ENCODE results near the gene IL22.

IL22 gene

DNA sequence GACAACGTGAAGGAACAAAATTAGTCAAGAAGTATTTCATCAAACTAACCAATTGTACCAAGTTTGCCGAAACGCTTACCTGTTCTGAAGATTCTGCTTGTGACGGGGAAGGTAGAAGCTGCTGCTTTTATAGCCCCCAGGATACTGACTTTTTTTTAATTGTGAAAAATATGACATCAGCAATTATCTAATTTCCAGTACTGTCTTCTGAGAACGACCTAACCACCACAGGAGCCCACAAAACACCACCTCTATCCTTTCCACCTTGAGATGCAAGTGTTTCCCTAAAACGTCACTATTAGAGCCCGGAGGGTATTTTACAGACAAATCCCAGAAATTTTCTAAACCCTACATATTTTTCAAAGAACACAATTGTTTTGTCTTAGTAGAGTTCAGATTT lies at the start of gene IL22:
TSS of gene IL22 (minus strand) at position 101 of the 400 bp plus-strand sequence. CDS start 156 bp downstream, outside the sequence.
- no peak for DNase-seq

DNA sequence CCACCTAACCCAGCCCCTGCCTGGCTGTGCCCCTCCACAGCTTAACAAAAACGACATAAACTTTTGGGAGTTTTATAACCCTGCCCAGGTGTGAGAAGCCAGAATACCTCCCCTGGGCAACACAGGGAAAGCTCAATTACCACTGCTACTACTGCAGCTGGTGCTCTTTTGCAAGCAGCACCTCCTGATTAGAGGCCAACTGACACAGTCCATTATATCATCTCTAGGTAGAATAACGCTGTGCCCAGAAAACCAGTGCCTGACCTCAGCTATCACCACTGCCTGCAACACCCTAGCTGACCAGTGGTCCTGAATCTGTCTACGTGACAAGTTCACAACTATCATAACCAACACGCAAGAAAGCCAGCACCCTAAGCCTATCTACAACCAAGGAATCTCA lies 44.5 kb upstream of the IL22 start:
- DNase-seq, result no peak

DNA sequence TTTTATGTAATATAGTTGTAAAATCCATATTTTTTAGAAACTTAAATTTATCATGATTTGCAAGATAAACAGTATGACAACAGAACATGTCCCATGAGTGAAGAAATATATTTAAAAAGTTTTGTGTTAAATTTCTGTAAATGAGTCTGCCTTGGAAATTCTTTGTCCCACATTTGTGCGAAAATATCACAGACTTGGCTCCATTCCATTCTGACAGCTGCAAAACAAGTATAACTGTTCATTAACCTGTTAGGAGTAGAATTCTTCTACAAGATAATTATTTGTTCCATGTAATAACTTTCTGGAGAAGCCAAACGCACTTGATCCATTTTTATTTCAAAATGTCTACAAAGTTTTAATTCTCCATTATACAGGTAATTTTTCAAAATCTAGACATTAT lies 40.8 kb upstream of the IL22 start:
- DNase-seq, result no peak

GRCh38 chr12:68293347-68293746 lies 39.9 kb upstream of the IL22 start:
- DNase-seq, result no peak

- no peak for DNase-seq
These were observed 38.9 kb upstream of the IL22 start for GRCh38 chr12:68292151-68292943.

DNA sequence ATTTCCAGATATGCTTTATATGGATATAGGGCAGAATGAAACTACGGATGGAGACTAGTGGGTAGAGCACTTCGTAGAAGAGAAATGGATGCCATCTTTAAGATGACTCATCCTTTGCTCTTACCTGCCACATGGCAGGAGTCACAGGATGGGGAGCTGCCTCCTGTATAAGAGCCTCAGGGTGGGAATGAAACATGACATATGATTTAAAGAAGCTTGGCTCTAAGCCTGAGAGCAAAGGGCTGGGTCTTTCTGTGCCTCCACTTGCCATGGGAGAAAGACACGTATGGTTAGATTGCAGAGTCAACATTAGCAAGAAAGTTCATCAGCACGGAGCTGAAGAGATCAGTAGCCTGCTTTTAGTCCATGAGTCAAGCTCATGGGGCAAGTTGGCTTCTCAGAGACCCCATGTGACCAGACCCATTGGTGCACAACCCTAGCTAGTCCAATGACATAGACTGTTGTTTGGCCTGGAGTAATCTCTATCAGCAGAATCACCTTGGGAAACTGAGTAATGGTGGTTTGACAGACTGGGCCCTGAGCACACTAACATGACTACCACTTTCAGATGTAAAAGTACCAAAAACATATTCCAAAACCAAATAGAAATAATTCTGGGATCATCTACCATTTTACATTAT lies 38.1 kb upstream of the IL22 start:
- no peak for DNase-seq

DNA sequence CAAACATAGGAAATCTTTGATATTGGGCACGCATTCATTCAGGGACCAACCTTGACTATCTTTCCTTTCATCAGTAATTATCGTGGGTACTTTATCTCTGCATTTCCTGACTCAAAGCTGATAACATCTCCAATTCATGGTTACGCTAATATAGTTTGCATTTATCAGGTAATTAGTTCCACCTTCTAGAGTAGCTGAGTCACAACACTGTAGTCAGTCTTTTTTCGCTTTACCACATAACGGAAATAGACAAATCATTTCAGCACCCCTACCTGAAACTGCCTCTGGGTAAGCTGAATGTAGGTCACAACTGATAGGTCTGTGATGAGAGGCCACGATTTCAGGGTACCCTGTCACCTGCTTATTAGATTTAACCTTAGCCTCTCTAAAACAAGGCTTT lies 36.7 kb upstream of the IL22 start:
- DNase-seq, result no peak

GRCh38 chr12:68287106-68287505 lies 33.7 kb upstream of the IL22 start:
- DNase-seq, result no peak

GRCh38 chr12:68286396-68286795 lies 33.0 kb upstream of the IL22 start:
- no peak for DNase-seq

DNA sequence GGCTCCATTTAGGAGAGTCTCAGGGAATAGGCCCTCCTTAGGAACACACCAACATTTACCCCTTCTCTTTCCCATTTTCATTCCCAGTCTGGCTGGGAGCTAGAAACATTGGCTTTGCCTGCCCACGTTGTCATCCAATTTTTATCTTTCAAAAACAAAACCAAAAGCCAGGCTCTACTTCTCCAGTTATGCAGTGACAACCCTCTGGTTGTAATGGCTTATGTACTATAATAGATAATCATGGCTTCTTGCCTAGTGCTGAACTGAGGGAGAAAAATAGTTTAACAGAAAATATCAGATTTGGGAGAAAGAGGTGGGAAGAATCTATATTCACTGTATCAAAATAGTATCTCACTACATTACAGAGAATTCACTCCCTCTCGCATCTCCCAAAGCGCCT lies 32.1 kb upstream of the IL22 start:
- no peak for DNase-seq

DNA sequence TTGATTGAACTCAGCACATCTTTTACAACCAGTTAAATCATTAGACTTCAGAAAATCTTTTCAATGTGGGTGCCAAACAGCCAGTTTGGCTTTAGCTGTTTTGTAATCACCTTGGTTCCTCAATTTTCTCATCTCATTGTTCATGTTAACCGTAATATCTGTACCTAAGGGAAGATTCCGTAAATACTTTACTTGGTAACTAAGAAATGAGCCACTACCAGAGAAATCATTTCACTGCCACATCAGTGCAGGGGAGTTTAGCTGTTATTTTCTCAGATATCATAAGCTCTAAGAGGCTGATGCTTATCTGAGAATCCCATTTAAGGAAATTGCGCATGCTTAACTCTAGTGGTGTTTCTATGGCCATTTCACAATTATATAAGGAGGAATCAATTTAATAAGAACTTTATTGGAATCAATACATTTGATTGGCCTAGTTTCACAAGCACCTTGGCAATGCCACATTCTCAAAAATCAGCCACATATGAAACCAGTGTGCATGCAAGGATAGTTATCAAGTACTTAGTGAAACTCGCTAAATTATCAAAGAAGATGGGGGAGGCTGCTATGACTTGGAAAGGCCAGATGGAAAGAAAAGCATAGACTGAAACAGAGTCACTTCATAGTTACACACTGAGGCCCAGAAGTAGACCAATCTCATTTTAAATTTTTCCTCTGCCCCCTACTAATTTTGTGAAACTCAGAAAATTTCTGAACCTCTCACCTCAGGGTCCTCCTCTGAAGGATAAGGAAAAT lies 28.1 kb upstream of the IL22 start:
- no peak for DNase-seq

DNA sequence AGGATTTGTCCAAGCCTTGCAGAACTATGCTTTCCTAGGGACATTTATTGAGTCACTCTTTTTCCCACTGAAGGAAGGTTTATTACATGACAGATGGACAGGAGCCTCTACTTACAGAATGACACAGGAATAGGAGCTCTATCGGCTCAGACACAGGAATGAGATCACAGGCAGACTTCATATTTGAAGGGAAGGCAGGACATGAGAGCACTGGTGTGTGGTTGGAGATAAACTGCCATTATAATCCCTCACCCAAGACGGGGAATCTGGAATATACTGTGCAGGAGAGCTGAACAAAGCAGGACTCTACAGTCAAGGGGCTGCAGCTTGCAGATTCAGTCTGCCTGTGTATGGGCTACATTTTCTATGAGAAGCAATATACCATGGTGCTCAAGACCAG lies 26.8 kb upstream of the IL22 start:
- DNase-seq, result no peak

- DNase-seq, result no peak
These were observed 26.0 kb upstream of the IL22 start for GRCh38 chr12:68279227-68280054.

GRCh38 chr12:68276402-68276930 lies 23.1 kb upstream of the IL22 start:
- DNase-seq, result no peak

DNA sequence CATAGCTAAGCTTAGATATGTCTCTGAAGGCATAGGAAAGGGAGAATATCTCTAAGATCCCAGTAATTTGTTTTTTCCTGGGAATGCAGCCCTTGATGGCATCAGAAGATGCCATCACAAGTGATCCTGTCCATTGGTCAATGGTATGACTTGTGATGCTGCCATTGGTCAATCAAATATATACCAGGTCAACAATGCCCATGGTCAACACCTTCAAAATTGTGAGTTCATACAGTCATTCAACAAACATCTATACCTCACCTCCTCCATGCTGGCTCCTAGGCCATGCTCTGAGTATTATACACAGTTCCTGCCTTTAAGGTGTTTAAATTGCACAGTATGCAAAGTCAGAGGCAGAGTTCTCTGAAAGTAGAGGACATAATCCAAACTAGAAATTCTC lies 19.3 kb upstream of the IL22 start:
- DNase-seq, result no peak

- no peak for DNase-seq
These were observed 17.9 kb upstream of the IL22 start for GRCh38 chr12:68271346-68271745.

DNA sequence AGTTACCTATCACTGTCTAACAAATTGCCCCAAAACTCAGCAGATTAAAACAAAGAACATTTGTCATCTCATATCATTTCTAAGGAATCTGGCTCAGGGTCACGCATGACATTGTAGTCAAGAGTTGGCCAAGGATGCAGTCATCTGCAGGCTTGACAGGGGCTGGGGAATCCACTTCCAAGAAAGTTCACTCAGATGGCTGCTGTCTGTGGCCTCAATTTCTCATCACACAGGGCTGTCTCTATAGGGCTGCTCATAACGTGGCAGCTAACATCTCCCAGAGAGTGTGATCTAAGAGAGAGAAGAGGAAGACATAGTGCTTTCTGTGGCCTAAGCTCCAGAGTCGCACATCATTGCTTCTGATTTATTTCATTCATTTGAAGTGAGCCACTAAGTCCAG lies 17.0 kb upstream of the IL22 start:
- DNase-seq, result no peak

DNA sequence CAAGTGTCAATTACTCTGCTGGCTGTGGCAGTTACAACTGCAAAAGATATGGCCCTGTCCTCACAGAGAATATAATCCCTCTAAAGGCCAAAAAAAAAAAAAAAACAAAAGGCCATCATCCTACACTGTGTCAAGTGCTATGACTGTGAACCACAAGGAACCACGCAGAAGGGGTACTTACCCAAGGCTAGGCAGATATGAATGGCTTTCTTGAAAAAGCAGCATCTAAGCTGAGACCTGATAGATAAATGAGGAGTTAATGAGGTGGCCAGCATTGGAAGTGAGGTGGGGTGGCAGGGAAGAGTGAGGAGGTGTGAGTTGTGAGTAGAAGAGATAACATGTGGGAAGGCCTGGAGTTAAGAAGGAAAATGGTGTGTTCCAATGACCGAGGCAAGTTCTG lies 16.4 kb upstream of the IL22 start:
- DNase-seq, result no peak

GRCh38 chr12:68268967-68269366 lies 15.6 kb upstream of the IL22 start:
- DNase-seq, result no peak

DNA sequence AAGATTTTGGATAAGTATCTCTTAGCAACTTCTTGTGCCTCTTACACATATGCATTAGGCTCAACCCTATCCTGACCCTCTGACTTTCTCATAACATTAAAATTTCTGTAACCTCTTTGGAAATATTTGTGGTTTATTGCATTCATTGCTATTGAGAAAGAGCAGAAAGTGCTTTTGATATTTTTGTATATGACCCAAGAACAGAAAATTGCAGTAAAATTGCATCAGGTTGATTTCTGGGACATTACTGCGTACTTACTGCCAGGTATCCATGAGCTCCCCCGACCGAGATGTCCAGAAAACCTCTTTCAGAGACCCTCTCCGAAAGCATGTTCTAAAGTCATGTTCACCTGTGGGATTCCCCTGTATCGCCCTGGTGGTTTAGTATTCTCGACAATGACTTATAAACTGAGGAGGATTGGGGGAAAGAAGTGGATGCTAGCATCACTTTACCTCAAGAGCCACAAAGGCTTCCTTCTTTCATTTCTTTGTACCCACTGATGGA lies 14.5 kb upstream of the IL22 start:
- no peak for DNase-seq

DNA sequence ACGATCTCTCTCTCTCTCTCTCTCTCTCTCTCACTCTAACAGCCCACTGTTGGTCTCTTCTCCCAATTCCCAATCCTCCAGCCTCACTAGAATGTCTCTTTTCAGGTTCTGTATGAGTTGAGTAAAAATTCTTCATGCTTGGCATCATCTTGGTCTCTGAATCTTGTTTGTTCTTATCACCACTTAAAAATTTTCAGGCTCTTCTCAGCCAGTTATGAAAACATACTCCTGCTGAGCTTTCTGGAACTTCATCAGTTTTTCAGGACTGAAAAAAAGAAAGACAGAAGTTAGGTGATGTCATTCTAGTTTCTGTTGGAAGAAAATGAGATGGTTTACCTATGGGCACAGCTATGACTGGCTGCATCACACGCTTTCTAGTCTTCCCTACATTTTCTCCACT lies 11.5 kb upstream of the IL22 start:
- DNase-seq, result no peak

GRCh38 chr12:68264158-68264855 lies 10.9 kb upstream of the IL22 start:
- no peak for DNase-seq
